WTC11 (cell line): ENCODE data around the gene PTN.
"Not testable (repeated sequence)": the region's sequence is repeated elsewhere in the genome, so short reads cannot be mapped to it uniquely, and the experiment has no call there.

ENCODE experiments used
- ELF4 ChIP-seq: sonication (generic); formaldehyde crosslinking; IDR thresholded peaks from 2 replicates; pipeline ENCODE4 v1.8.1; 2022; ENCODE audit warnings: low read depth, mild to moderate bottlenecking, moderate library complexity, missing genetic modification reagents
- ETV6 ChIP-seq: sonication (generic); formaldehyde crosslinking; IDR thresholded peaks from 2 replicates; pipeline ENCODE4 v1.8.1; 2022; ENCODE audit warnings: mild to moderate bottlenecking, missing genetic modification reagents
- FOXK1 ChIP-seq: sonication (generic); formaldehyde crosslinking; IDR thresholded peaks from 2 replicates; pipeline ENCODE4 v1.8.0; 2022; ENCODE audit warnings: mild to moderate bottlenecking, moderate library complexity, missing genetic modification reagents
- JUN ChIP-seq: sonication (generic); formaldehyde crosslinking; IDR thresholded peaks from 2 replicates; pipeline ENCODE4 v1.8.0; 2023; ENCODE audit warnings: mild to moderate bottlenecking, missing genetic modification reagents
- NFE2L1 ChIP-seq: sonication (generic); formaldehyde crosslinking; IDR thresholded peaks from 2 replicates; pipeline ENCODE4 v1.8.1; 2023; ENCODE audit warnings: missing genetic modification reagents
- NR2C2 ChIP-seq: sonication (generic); formaldehyde crosslinking; IDR thresholded peaks from 2 replicates; pipeline ENCODE4 v1.8.0; 2022; ENCODE audit warnings: mild to moderate bottlenecking, missing genetic modification reagents
- TCF7 ChIP-seq: sonication (generic); formaldehyde crosslinking; IDR thresholded peaks from 2 replicates; pipeline ENCODE4 v1.8.0; 2022; ENCODE audit warnings: mild to moderate bottlenecking, low read depth, missing genetic modification reagents, moderate library complexity
- ZNF121 ChIP-seq: sonication (generic); formaldehyde crosslinking; IDR thresholded peaks from 2 replicates; pipeline ENCODE4 v1.8.0; 2023; ENCODE audit warnings: missing genetic modification reagents
- ZNF317 ChIP-seq: sonication (generic); formaldehyde crosslinking; IDR thresholded peaks from 2 replicates; pipeline ENCODE4 v1.8.1; 2023; ENCODE audit warnings: low read depth, mild to moderate bottlenecking, moderate library complexity, missing genetic modification reagents, borderline replicate concordance
- TF ChIP-seq, protein P1 (sequence below): fragments of 200-600 bp; IDR thresholded peaks from 2 replicates; pipeline ENCODE4 v1.8.0; 2022; ENCODE audit warnings: antibody characterized with exemption
- TF ChIP-seq, protein P2 (sequence below): sonication (generic); formaldehyde crosslinking; IDR thresholded peaks from 2 replicates; pipeline ENCODE4 v1.8.0; 2022; ENCODE audit warnings: mild to moderate bottlenecking, missing genetic modification reagents
- TF ChIP-seq, protein P3 (sequence below): sonication (generic); formaldehyde crosslinking; IDR thresholded peaks from 2 replicates; pipeline ENCODE4 v1.8.1; 2022; ENCODE audit warnings: low read depth, missing genetic modification reagents, borderline replicate concordance

DNA sequence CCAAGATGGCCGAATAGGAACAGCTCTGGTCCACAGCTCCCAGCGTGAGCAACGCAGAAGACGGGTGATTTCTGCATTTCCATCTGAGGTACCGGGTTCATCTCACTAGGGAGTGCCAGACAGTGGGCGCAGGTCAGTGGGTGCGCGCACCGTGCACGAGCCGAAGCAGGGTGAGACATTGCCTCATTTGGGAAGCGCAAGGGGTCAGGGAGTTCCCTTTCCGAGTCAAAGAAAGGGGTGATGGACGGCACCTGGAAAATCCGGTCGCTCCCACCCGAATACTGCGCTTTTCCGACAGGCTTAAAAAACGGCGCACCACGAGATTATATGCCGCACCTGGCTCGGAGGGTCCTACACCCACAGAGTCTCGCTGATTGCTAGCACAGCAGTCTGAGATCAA is 161.9 kb downstream of the PTN start:
- TF ChIP-seq, protein P1, sequence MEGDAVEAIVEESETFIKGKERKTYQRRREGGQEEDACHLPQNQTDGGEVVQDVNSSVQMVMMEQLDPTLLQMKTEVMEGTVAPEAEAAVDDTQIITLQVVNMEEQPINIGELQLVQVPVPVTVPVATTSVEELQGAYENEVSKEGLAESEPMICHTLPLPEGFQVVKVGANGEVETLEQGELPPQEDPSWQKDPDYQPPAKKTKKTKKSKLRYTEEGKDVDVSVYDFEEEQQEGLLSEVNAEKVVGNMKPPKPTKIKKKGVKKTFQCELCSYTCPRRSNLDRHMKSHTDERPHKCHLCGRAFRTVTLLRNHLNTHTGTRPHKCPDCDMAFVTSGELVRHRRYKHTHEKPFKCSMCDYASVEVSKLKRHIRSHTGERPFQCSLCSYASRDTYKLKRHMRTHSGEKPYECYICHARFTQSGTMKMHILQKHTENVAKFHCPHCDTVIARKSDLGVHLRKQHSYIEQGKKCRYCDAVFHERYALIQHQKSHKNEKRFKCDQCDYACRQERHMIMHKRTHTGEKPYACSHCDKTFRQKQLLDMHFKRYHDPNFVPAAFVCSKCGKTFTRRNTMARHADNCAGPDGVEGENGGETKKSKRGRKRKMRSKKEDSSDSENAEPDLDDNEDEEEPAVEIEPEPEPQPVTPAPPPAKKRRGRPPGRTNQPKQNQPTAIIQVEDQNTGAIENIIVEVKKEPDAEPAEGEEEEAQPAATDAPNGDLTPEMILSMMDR: not testable (repeated sequence)
- not testable (repeated sequence) for TF ChIP-seq NFE2L1 (CRISPR knock-in tag); JUN (CRISPR knock-in tag); TCF7 (CRISPR knock-in tag); FOXK1 (CRISPR knock-in tag); ZNF317; ELF4; ETV6 (CRISPR knock-in tag); NR2C2; ZNF121 (CRISPR knock-in tag)
- TF ChIP-seq, protein P2, sequence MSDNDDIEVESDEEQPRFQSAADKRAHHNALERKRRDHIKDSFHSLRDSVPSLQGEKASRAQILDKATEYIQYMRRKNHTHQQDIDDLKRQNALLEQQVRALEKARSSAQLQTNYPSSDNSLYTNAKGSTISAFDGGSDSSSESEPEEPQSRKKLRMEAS (CRISPR knock-in tag): not testable (repeated sequence)
- TF ChIP-seq, protein P3, sequence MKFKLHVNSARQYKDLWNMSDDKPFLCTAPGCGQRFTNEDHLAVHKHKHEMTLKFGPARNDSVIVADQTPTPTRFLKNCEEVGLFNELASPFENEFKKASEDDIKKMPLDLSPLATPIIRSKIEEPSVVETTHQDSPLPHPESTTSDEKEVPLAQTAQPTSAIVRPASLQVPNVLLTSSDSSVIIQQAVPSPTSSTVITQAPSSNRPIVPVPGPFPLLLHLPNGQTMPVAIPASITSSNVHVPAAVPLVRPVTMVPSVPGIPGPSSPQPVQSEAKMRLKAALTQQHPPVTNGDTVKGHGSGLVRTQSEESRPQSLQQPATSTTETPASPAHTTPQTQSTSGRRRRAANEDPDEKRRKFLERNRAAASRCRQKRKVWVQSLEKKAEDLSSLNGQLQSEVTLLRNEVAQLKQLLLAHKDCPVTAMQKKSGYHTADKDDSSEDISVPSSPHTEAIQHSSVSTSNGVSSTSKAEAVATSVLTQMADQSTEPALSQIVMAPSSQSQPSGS (CRISPR knock-in tag): not testable (repeated sequence)
